ACHN (cell line): ENCODE results near the gene DST.

Experiments used
- DNase-seq: peaks from one replicate; pipeline ENCODE4 v3.0.0-alpha.2; 2015
- in situ Hi-C: cut with HindIII; loops from 2 replicates; pipeline ENCODE4 v1.10.0; 2017; ENCODE audit warnings: low sequenced_read_pairs, low pct_ligation_motif_present, low pct_unique_long_range_greater_than_20kb

DST gene

GRCh38 chr6:56551409-56552120 is 91.1 kb downstream of the DST start:
- peak; percentile 11 for DNase-seq
- in situ Hi-C loops: loop anchor here (25.0 kb wide), 1 partner anchor 189 kb away; no protein-coding TSS in a partner anchor

- DNase-seq: peak; percentile 34
- in situ Hi-C loops: loop anchor here (25.0 kb wide), 1 partner anchor 188 kb away; no protein-coding TSS in a partner anchor
These were observed 92.4 kb downstream of the DST start for GRCh38 chr6:56550301-56550700.

- peak; percentile 53 for DNase-seq
- in situ Hi-C loops: no loop called here
These were observed 93.7 kb downstream of the DST start for GRCh38 chr6:56549014-56549413.

- in situ Hi-C loops: no loop called here
- DNase-seq: no peak
These were observed 95.0 kb downstream of the DST start for GRCh38 chr6:56547687-56548086.

GRCh38 chr6:56542364-56543331 is 100.0 kb downstream of the DST start:
- in situ Hi-C loops: no loop called here
- DNase-seq: peak; percentile 97

- DNase-seq: no peak
- in situ Hi-C loops: no loop called here
These were observed 100.8 kb downstream of the DST start for GRCh38 chr6:56541741-56542360.

- in situ Hi-C loops: no loop called here
- peak; percentile 36 for DNase-seq
These were observed 101.6 kb downstream of the DST start for GRCh38 chr6:56541030-56541600.

- DNase-seq: no peak
- in situ Hi-C loops: no loop called here
These were observed 102.3 kb downstream of the DST start for GRCh38 chr6:56540232-56541029.

- DNase-seq: no peak
- in situ Hi-C loops: no loop called here
These were observed 103.1 kb downstream of the DST start for GRCh38 chr6:56539527-56540105.

- in situ Hi-C loops: no loop called here
- no peak for DNase-seq
These were observed 103.8 kb downstream of the DST start for GRCh38 chr6:56538851-56539250.

GRCh38 chr6:56537223-56537770 is 105.4 kb downstream of the DST start:
- in situ Hi-C loops: no loop called here
- DNase-seq: no peak

- in situ Hi-C loops: no loop called here
- DNase-seq: no peak
These were observed 106.2 kb downstream of the DST start for GRCh38 chr6:56536536-56536935.

- in situ Hi-C loops: no loop called here
- no peak for DNase-seq
These were observed 107.1 kb downstream of the DST start for GRCh38 chr6:56535626-56536025.

GRCh38 chr6:56534680-56535419 is 107.8 kb downstream of the DST start:
- DNase-seq: no peak
- in situ Hi-C loops: no loop called here

- in situ Hi-C loops: no loop called here
- no peak for DNase-seq
These were observed 109.7 kb downstream of the DST start for GRCh38 chr6:56532766-56533551.
